ENCODE data around the gene FAAP20.

- no peak for TF ChIP-seq EZH2phosphoT487 (conservative IDR thresholded peaks at IDR 0.05; ENCODE audit: low read length)
- TF ChIP-seq CTCF (IDR thresholded peaks at IDR 0.05; ENCODE audit: insufficient read depth, low read length, poor library complexity, severe bottlenecking) = no peak
Observed at GRCh38 chr1:2182376-2182775, 12.2 kb downstream of the FAAP20 start.
